ENCODE measurements around the gene FAM98A.

The FAM98A gene

DNA sequence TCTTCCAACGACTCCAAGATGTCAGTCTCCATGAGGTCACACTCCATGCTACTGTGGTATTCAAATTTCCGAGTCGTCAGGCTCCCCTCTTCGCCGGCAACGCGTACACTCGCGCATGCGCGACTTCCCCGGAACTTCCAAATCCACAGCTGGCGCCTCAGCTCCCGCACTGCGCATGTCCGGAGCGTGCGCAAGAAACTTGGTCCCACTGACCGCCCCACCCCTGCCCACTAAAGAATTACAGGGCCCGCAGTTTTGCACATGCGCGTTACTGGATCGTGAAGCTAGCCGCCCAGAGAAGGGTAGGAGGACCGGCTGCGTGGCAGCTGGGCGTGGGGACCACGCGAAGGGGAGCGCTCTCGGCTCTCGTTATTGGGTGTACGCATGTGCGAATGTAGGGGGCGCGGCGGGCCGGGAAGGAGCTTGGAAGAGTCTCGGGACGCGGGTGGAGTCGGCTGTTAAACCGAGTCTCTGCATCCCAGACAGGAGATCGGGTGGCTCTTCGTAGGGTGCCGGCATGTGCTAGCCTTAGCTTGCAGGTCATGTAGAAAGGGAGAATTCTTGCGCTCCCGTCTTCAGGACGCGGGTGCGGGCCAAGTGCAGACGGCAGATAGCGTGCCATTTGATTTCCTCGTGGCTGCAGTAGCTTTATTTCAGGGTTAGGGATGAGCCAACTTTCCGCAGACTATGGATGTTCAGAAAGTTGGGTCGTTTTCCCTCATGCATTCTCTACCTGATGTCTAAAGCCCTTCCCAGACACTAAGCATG is at the start of gene FAM98A:
FAM98A (minus strand) TSS at position 125 of the 768 bp plus-strand sequence; CDS start at position 47, 78 bp downstream.
- DNase-seq: peak; percentile 100

DNA sequence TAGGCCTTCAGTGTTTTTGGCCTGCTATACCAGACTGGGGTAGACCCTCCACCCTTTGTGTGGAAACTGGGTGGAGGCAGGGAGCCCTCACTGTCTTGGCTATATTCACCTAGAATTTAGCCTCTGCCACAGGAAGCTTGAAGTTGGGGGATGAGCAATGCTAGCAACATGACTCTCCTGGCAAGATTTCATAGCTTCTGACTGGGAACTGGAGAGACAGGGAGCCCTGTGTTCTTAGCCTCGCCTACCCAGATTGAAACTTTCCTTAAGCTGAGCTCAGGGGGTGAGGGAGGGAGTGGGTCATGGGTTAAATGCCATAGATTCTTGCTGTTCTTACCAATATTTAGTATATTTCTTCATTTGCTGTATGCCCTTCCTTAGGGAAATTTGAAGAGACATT is 46.8 kb upstream of the FAM98A start:
- DNase-seq: no peak

DNA sequence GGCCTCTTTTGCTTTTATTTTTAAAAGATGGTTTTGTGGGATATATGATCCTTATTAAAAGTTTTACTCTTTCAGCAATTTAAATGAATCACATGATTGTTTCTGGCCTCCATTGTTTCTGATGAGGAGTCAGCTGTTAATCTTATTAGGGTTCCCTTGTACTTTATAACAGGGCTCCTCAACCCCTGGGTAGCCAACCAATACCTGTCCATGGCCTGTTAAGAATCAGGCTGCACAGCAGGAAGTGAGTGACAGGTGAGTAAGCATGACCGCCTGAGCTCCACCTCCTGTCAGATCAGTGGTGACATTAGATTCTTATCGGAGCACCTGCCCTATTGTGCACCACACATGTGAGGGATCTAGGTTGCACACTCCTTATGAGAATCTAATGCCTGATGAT is 45.1 kb upstream of the FAM98A start:
- DNase-seq: no peak

DNA sequence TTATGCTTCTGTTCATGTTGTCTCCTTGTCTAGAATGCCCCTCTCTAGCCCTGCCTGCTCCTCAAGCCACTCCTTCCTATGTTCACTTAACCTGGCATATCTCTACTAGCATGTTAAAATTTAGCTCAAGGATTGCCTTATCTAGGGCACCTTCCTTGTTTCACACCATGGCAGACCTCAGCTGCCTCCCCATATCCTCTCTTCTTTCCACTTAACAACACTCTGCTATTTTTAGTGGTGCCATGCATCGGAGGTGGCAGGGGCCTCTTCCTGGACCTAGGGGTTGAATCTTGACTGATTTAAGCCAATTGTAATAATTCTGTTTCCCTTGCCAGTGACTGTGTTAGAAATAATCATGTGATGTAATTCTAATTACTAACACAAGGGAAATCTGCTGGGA is 36.9 kb upstream of the FAM98A start:
- DNase-seq: no peak

DNA sequence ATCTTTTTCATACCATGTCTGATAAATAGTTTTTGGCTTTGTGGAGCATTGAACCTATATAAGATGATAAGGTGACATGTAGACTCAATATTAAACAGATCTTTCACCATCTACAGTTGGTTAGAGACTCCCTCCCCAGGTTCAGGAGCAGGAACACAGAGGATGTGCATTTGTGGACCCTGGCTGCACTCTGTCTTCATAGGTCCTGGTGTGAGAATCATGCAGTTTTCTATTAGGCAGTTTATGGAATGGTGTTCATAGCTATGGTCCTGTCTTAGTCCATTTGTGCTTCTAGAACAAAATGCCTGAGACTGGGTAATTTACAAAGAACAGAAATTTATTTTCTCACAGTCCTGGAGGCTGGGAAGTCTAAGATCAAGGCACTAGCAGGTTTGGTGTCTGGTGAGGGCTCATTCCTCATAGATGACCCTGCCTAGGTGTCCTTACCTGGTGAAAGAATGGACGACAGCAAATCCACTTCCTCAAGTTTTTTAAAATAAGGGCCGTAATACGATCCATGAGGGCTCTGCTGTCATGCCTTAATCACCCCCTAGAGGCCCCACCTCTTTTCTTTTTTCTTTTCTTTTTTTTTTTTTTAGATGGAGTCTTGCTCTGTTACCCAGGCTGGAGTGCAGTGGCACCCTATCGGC is 35.3 kb upstream of the FAM98A start:
- DNase-seq: no peak

DNA sequence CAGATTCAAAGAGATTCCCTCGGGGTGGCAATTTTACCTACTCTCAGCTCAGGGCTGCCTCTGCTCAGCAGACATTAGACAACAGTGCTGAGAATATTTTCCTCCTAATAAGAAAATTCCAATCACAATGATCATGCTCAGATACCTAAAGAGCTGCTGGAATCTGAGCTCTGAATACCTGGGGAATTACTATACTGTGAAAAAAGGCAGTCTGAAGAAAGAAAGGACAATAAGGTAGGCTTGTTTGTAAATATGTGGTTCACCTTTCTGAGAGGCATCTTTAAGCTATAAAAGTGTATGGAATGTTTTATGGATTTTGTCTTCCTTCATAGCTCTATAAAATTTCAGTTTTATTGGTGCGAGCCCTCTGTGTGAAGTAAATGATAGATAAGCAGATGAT is 34.2 kb upstream of the FAM98A start:
- no peak for DNase-seq

DNA sequence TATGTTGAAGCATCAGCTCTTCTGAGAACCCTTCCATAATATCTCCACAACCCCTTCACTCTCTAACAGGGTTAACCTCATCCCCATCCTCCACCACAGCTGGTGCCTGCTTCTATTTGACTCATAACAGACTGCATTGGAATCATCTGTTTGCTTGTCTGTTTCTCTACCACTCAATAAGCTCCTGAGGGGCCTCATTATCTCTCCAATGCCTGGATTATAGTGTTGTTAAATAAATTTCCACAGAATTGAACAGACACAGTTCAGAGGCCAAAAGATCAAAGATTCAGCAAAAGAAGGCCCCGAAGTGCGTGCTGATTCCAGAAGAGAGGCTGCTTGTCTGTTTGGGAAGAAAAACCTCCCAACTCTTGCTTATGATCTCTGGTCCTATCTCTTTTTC is 33.7 kb upstream of the FAM98A start:
- DNase-seq: no peak

DNA sequence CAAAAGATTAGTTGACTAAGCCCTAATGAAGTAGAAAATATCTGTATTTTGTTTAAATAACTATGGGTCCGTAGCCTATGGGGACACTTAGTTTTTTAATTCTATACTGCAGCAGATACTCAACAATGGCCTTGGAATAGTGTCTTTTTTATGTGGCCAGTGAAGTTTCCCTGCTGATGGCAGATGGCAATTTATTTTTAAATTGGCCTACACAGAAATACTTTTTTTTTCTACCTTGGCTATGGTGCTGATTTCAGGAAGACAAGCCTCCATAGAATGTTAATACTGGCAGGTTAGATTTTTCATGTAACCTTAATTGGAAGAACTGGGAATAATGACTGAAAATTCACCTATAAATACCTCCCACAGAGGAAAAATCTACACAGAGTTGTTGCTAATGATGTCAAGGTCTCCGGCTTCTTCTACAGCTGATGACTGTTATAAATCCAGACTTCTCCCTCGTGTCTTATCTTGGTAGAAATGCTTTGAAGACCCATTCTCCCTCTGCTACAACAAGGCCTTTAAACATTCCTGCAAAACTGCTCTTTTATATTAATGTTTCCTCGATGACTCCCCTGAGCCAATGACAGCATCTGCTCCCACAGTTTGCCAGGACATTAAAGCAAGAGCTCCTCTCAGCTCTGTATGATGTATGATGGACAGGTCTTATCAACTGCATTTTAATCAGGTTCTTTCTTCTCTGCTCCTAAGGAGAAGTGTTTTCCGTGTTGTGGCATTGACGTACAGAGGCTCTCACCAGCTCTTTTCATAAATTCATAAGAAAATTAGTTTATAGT is 29.1 kb upstream of the FAM98A start:
- no peak for DNase-seq

DNA sequence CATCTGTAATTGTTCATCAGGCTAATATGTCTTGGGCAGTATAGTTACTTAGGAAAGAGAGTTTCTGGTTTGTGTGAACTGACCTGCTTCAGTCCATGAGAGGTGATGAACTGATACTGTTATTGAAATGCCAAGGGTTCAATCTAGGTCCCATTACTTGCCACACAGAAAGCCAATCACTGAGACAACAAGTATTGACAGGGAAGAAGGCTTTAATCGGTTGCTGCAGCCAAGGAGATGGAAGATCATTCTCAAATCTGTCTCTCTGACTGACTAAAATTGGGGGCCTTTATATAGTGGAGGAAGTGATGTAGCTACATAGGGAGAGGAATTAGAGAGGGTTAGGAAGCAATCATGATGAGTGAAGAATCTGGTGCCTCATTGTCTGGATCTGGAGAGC is 19.9 kb upstream of the FAM98A start:
- no peak for DNase-seq

DNA sequence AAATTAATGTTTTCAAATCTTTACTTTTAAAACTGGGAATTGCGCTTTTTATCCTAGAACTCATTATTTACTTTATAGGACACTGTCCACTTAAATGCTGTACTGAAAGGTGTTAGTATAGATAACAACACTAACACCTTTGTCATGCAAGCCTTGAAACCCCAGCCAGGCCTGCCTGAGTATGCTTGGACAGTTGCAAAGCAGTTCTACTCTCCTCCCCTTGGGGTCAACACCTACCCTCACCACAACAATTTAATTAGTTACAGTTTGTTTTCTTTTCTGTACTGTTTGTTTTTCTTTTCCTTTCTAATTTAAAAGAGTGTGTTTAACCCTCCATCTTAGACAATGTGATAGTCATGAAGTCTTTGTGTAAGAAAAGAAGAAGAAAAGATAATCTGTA is 18.9 kb upstream of the FAM98A start:
- DNase-seq: no peak

DNA sequence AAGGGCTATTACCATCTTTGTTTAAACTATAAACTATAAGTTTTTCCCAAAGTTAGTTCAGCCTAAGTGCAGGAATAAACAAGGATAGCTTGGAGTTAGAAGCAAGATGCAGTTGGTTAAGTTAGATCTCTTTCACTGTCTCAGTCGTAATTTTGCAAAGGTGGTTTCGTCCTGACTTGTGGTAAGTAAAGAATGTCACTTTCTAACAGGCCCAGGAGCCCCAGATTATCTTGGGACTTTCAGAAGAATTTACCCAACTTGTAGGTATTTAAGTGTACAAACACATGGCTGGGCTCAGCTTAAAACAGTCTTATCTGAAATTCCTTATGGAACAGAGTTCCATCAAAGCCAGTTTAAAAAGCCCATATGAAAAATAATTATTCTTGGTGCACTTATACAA is 18.3 kb upstream of the FAM98A start:
- no peak for DNase-seq

DNA sequence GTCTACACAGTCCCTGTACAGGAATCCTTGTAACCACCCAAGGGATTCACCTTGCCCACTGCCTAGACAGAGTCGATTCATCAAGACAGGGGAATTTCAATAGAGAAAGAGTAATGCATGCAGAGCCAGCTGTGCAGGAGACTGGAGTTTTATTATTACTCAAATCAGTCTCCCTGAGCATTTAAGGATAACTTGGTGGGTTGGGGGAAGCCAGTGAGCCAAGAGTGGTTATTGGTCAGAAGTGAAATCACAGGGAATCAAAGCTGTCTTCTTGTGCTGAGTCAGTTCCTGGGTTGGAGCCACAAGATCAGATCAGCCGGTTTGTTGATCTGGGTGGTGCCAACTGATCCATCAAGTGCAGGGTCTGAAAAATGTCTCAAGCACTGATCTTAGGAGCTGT is 17.8 kb upstream of the FAM98A start:
- no peak for DNase-seq

DNA sequence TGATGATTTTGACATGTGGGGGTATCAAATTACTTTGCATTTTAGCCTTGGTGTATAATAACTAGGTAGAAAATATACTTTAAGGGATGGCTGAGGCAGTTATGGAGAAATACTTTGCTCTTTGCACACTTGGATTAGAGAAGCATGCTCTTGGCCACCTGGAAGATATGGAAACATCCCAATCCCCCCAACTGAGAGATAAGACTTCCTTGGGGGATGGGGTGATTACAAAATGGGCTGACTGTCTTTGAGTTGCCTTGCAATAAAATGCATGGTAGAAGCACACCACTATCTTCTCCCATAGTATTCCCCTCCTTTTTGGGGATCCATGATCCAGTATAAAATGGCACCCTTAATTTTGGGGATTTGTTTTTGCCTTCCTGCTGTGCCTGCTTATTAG is 15.1 kb upstream of the FAM98A start:
- no peak for DNase-seq

DNA sequence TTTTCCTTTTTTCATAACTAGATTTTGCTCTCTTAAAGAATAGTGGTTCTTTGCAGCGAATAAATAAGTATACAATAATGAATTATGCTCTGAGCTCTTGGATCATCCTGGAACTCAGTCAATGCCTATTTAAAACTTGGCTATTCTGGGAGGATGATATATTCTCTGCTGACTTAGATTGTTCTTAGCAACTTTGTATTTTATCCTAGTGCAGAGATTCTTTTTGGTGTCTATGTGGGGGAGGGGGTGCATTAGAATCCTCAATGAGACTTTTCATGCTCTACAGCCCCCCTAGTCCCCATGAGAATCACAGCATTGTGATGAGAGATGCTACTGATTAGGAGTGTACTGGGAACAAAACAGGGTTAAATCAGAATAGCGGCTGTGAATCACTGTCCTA is 8.8 kb upstream of the FAM98A start:
- DNase-seq: no peak

DNA sequence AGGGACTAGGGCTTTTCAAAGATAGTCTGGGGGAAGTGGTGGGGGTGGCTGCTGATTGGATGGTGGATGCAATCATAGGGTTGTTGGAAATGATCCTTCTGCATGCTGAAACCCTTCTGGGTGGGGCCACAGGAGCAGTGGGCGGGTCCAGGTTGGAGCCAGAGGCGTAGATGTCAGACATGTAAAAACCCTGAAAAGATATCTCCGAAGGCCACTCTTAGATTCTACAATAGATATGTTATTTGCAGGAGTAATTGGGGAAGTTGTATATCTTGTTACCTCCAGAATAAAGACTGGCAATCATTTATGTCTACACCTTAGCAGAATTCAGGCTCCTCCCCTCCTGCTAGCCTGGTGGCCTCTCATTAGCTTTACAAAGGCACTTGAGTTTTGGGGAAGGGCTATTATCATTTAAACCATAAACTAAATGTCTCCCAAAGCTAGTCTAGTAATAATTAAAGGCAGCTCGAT is 8.2 kb upstream of the FAM98A start:
- no peak for DNase-seq

DNA sequence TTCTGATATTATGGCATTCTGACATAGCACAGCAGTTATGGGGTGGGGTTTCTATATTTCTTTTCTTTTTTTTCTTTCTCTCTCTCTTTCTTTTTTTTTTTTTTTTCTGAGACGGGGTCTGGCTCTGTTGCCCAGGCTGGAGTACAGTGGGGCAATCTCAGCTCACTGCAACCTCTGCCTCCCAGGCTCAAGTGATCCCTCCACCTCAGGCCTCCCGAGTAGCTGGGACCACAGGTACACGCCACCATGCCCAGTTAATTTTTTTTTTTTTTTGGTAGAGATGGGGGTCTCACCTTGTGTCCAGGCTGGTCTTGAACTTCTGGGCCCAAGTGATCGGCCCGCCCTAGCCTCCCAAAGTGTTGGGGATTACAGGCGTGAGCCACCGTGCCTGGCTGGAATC is 7.5 kb upstream of the FAM98A start:
- DNase-seq: no peak

DNA sequence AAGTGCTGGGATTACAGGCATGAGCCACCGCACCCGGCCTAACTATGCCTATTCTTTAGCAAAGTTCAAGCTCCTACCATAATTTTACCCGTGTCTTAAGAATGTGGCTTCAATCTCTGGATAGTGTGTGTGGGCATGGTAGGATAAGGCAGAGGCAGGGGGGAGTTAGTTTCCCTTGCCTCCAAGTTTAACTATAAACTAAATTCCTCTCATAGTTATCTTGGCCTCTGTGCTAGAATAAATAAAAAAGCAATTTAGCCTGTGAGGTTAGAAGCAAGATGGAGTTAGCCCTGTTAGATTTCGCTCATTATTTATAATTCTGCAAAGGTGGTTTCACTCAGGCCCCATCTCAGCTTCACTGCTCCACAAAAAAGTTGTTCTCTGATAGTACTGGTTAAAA is 7.0 kb upstream of the FAM98A start:
- no peak for DNase-seq

DNA sequence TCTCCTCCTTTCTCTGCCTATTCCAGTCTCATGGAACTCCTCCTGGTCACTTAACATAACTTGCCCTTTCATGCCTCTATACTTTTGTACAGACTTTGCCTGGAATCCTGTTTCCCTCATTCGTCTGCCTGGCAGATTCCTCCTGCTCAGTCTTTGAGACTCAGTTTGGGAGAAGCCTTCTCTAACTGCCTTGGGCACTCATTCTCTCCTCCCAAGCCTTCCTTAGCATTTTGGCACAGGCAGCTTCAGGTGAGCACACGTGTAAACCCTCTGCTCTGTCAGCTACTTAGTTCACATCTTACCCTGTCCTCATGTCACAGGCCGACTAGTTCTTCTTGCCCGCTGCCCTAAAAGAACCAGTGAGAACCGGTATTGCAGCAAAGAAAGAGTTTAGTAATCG is 6.0 kb upstream of the FAM98A start:
- DNase-seq: no peak

DNA sequence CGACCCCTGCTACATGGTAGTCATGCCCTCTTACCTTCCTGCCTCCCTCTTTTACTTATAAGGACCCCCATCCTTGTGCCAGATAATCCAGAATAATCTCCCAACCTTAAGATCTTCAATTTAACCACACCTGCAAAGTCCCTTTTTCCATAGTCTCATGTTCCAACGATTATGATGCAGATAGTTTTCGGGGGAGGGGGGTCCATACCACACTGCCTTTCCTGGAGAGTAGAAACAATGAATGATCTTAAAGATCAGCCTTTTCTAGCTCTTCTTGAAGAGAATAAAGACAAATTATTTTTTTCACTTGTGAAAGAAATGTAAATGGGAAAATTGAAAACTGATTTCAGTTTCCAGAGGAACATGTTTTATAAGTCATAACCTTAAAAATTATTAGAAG is 4.3 kb upstream of the FAM98A start:
- DNase-seq: no peak

DNA sequence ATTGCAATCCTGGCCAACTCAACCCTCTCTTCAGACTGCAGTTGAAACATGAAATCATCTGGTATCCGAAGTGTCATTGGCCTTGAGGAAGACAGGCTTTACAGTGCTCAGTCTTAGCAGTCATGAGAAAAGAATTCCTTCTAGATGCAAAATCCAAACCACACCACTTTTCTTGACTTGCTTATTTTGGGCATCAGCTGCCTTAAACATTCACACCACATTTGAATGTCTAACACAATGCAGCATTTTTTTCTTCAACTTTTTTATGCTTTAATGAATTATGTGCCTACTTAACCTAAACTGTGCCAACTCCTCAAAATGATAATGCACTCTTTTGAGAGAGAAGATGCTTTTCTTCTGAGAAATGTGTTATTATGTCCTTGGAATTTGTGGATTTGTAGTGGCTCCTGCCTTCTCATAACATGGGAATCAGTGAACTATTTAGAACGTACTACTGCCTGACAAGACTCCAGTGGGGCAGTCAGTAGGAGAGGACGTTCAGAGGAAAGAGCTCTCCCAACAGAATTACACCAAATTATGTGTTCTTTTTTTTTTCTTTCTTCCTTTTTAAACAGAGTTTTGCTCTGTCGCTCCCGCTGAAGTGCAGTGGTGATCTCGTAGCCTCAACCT is 3.2 kb upstream of the FAM98A start:
- DNase-seq: no peak

DNA sequence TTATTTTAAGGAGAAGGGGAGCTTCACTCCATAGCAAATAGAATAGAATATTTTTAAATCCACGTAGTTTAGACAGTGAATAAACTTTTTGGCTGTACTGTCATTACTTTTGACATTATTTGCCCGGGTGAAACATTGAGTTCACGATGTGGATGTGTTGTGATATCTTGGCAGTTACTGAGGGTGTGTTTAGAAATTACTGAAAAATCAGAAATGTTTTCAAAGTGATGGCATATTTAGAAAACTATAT is 769 bp upstream of the FAM98A start:
- DNase-seq: no peak

DNA sequence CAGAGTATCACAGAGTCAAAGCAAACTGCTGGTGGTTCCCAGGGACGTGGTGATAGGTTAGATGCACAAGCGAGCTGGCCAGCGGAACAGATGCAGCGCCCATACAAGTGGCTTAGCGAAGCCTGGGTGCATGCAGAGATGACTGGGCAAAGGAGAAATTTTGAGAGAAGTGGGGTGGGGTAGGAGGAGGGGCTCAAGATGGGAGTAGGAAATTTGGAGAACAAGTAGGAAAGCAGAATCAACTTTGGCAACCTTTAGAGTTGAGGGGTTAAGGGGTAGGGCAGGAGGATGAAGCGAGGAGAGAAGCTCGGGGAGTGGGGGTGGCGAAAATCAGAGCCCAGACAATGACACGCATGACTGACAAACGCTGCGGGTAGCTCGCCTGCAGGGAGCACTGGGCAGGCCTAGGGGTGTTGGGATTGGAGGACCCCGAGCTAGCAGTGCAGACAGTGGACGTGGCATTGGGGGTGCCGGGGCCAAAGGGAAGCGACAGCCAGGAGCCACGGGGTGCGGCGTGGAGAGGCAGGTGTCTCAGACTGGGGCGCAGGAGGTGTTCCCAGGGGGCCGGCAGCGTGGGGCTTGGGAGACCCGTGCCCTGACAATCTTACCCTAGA is 431 bp downstream of the FAM98A start:
- DNase-seq: peak; percentile 76

DNA sequence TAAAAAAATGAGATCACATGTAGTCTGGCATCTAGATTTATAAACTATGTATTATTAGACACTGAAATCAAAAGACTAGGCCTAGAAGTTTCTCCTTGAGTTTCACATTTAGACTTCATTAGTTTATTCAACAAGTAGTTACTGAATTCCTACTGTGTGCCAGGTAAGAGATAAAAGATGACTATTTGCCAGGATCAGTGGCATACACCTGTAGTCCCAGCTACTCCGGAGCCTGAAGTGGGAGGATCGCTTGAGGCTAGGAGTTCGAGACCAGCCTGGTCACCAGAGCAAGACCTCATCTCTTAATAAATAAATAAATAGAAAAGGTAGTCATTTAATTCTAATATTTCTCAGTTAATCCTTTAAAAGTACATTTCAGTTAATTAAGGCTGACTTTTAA is 2.1 kb downstream of the FAM98A start:
- no peak for DNase-seq
